ENCODE data around the gene LDB1.

DNA sequence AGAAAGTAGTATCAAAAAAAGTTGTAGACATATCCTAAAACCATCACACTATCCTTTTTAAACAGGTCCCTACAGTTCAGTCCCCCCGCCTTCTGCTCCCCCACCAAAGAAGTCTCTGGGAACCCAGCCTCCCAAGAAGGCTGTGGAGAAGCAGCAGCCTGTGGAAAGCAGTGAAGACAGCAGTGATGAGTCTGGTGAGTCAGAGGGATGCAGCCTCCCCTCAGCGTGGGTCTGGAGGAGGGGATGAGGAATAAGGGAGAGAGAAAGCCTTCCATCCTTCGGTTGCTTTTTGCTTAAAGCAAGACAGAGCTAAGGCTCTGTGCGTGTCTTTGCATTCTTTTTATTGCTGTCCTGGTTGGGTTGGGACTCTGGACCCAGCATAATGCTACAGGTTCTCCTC is 39.7 kb upstream of the LDB1 start:
- TF ChIP-seq POLR2AphosphoS5 (IDR thresholded peaks at IDR 0.05; ENCODE audit: low read depth, low read length) (no peak), TAF1 (IDR thresholded peaks at IDR 0.05; ENCODE audit: borderline replicate concordance, insufficient read depth, low read length) (no peak), SIN3A (IDR thresholded peaks at IDR 0.05; ENCODE audit: borderline replicate concordance, insufficient read depth, low read length) (no peak)
